ENCODE measurements around the gene GOLGA6A. TPM values are rescaled to one million over a fixed set of nuclear protein-coding genes. Genes with fewer than 3 reads are reported as not detected.

The GOLGA6A gene
- total RNA-seq, 1 experiment from 2014 or later, result 6.0 TPM

- TF ChIP-seq MXD4 (CRISPR knock-in tag; IDR thresholded peaks at IDR 0.05; ENCODE audit: borderline replicate concordance) (no peak), SMAD3 (CRISPR knock-in tag; IDR thresholded peaks at IDR 0.05; ENCODE audit: borderline replicate concordance) (no peak), JAZF1 (CRISPR knock-in tag; IDR thresholded peaks at IDR 0.05) (no peak), SP1 (CRISPR knock-in tag; conservative IDR thresholded peaks at IDR 0.05) (no peak), ZNF396 (CRISPR knock-in tag; IDR thresholded peaks at IDR 0.05; ENCODE audit: borderline replicate concordance) (no peak), ETV6 (CRISPR knock-in tag; IDR thresholded peaks at IDR 0.05) (no peak), CREM (CRISPR knock-in tag; IDR thresholded peaks at IDR 0.05) (no peak), STAT6 (CRISPR knock-in tag; conservative IDR thresholded peaks at IDR 0.05; ENCODE audit: low read depth) (no peak), FOXP1 (CRISPR knock-in tag; IDR thresholded peaks at IDR 0.05; ENCODE audit: borderline replicate concordance) (no peak), USF2 (CRISPR knock-in tag; IDR thresholded peaks at IDR 0.05) (no peak), IRF2 (CRISPR knock-in tag; IDR thresholded peaks at IDR 0.05; ENCODE audit: borderline replicate concordance, low read depth) (no peak), TEAD1 (CRISPR knock-in tag; IDR thresholded peaks at IDR 0.05) (no peak), MLX (CRISPR knock-in tag; IDR thresholded peaks at IDR 0.05) (no peak), ZNF219 (CRISPR knock-in tag; IDR thresholded peaks at IDR 0.05; ENCODE audit: borderline replicate concordance) (no peak), ZNF281 (CRISPR knock-in tag; IDR thresholded peaks at IDR 0.05) (no peak)
- TF ChIP-seq, protein P1, sequence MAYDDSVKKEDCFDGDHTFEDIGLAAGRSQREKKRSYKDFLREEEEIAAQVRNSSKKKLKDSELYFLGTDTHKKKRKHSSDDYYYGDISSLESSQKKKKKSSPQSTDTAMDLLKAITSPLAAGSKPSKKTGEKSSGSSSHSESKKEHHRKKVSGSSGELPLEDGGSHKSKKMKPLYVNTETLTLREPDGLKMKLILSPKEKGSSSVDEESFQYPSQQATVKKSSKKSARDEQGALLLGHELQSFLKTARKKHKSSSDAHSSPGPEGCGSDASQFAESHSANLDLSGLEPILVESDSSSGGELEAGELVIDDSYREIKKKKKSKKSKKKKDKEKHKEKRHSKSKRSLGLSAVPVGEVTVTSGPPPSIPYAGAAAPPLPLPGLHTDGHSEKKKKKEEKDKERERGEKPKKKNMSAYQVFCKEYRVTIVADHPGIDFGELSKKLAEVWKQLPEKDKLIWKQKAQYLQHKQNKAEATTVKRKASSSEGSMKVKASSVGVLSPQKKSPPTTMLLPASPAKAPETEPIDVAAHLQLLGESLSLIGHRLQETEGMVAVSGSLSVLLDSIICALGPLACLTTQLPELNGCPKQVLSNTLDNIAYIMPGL (CRISPR knock-in tag; IDR thresholded peaks at IDR 0.05), result no peak
- TF ChIP-seq, protein P2, sequence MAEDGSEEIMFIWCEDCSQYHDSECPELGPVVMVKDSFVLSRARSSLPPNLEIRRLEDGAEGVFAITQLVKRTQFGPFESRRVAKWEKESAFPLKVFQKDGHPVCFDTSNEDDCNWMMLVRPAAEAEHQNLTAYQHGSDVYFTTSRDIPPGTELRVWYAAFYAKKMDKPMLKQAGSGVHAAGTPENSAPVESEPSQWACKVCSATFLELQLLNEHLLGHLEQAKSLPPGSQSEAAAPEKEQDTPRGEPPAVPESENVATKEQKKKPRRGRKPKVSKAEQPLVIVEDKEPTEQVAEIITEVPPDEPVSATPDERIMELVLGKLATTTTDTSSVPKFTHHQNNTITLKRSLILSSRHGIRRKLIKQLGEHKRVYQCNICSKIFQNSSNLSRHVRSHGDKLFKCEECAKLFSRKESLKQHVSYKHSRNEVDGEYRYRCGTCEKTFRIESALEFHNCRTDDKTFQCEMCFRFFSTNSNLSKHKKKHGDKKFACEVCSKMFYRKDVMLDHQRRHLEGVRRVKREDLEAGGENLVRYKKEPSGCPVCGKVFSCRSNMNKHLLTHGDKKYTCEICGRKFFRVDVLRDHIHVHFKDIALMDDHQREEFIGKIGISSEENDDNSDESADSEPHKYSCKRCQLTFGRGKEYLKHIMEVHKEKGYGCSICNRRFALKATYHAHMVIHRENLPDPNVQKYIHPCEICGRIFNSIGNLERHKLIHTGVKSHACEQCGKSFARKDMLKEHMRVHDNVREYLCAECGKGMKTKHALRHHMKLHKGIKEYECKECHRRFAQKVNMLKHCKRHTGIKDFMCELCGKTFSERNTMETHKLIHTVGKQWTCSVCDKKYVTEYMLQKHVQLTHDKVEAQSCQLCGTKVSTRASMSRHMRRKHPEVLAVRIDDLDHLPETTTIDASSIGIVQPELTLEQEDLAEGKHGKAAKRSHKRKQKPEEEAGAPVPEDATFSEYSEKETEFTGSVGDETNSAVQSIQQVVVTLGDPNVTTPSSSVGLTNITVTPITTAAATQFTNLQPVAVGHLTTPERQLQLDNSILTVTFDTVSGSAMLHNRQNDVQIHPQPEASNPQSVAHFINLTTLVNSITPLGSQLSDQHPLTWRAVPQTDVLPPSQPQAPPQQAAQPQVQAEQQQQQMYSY (CRISPR knock-in tag; IDR thresholded peaks at IDR 0.05), result no peak
- TF ChIP-seq, protein P3, sequence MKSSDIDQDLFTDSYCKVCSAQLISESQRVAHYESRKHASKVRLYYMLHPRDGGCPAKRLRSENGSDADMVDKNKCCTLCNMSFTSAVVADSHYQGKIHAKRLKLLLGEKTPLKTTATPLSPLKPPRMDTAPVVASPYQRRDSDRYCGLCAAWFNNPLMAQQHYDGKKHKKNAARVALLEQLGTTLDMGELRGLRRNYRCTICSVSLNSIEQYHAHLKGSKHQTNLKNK (CRISPR knock-in tag; IDR thresholded peaks at IDR 0.05), result no peak
- TF ChIP-seq, protein P4, sequence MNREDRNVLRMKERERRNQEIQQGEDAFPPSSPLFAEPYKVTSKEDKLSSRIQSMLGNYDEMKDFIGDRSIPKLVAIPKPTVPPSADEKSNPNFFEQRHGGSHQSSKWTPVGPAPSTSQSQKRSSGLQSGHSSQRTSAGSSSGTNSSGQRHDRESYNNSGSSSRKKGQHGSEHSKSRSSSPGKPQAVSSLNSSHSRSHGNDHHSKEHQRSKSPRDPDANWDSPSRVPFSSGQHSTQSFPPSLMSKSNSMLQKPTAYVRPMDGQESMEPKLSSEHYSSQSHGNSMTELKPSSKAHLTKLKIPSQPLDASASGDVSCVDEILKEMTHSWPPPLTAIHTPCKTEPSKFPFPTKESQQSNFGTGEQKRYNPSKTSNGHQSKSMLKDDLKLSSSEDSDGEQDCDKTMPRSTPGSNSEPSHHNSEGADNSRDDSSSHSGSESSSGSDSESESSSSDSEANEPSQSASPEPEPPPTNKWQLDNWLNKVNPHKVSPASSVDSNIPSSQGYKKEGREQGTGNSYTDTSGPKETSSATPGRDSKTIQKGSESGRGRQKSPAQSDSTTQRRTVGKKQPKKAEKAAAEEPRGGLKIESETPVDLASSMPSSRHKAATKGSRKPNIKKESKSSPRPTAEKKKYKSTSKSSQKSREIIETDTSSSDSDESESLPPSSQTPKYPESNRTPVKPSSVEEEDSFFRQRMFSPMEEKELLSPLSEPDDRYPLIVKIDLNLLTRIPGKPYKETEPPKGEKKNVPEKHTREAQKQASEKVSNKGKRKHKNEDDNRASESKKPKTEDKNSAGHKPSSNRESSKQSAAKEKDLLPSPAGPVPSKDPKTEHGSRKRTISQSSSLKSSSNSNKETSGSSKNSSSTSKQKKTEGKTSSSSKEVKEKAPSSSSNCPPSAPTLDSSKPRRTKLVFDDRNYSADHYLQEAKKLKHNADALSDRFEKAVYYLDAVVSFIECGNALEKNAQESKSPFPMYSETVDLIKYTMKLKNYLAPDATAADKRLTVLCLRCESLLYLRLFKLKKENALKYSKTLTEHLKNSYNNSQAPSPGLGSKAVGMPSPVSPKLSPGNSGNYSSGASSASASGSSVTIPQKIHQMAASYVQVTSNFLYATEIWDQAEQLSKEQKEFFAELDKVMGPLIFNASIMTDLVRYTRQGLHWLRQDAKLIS (CRISPR knock-in tag; IDR thresholded peaks at IDR 0.05; ENCODE audit: borderline replicate concordance), result no peak
- TF ChIP-seq, protein P5, sequence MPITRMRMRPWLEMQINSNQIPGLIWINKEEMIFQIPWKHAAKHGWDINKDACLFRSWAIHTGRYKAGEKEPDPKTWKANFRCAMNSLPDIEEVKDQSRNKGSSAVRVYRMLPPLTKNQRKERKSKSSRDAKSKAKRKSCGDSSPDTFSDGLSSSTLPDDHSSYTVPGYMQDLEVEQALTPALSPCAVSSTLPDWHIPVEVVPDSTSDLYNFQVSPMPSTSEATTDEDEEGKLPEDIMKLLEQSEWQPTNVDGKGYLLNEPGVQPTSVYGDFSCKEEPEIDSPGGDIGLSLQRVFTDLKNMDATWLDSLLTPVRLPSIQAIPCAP (CRISPR knock-in tag; IDR thresholded peaks at IDR 0.05), result no peak
- CTCF ChIA-PET, result interaction anchor here (1.0 to 10.6 kb wide), 5 partner anchors 8 to 265 kb away, joined by 3 to 163 read pairs (median 16); no protein-coding TSS in a partner anchor
- Mint-ChIP-seq H3K36me3 (0 out of 2 replicates have a peak, but pooled peaks cover 4% of the 10 kb centered on the region), H3K4me1 (peaks cover 5% of the 10 kb centered on the region), H3K27me3 (ENCODE audit: low read depth) (peaks cover 6% of the 10 kb centered on the region), H3K9me3 (no peaks in the 10 kb centered on the region), H3K4me3 (no peak overlapping the region), H3K27ac (no peak overlapping the region)
- DNase-seq (ENCODE audit: low spot score) (no peak), ATAC-seq (no peak)
- POLR2A ChIA-PET, result no interaction called here
These were observed 36.1 kb downstream of the GOLGA6A start for GRCh38 chr15:74046275-74046674.
